Neural crest cell (in vitro differentiated cells): ENCODE results near the gene WNK2. TPM values are rescaled to one million over a fixed set of nuclear protein-coding genes. Genes with fewer than 3 reads are reported as not detected.

Source experiments
- DNase-seq: peaks from one replicate; pipeline ENCODE4 v3.0.0; 2021; ENCODE audit warnings: low read depth, mixed read lengths, low spot score
- H3K27ac Mint-ChIP-seq: one replicate; pipeline ENCODE4 v1.8.0; 2021; ENCODE audit warnings: mild to moderate bottlenecking, mixed read lengths; ENCODE audit not compliant: unreplicated experiment
- H3K27me3 Mint-ChIP-seq: 2 replicates; pipeline ENCODE4 v1.8.0; 2021; ENCODE audit warnings: low read depth, mild to moderate bottlenecking, mixed read lengths
- H3K36me3 Mint-ChIP-seq: 2 replicates; pipeline ENCODE4 v1.8.0; 2021; ENCODE audit warnings: low read depth, mild to moderate bottlenecking, mixed read lengths
- H3K4me1 Mint-ChIP-seq: 2 replicates; pipeline ENCODE4 v1.8.0; 2021; ENCODE audit warnings: mixed read lengths
- H3K4me3 Mint-ChIP-seq: one replicate; pipeline ENCODE4 v1.8.0; 2021; ENCODE audit warnings: mild to moderate bottlenecking, mixed read lengths
- H3K9me3 Mint-ChIP-seq: 2 replicates; pipeline ENCODE4 v1.8.0; 2021; ENCODE audit warnings: mixed read lengths
- total RNA-seq: library from RNA; stranded (reverse); gene quantifications from 2 replicates; pipeline ENCODE4 v1.2.1, GENCODE V29; 2021
- TF ChIP-seq, protein P1 (sequence below): fragments of 200-600 bp; sonication (generic); conservative IDR thresholded peaks from 2 replicates; pipeline ENCODE4 v1.5.0; 2021; ENCODE audit warnings: antibody characterized with exemption, mild to moderate bottlenecking

The WNK2 gene
- total RNA-seq, 1 donor from 2014 or later: 27.8 TPM

- TF ChIP-seq, protein P1, sequence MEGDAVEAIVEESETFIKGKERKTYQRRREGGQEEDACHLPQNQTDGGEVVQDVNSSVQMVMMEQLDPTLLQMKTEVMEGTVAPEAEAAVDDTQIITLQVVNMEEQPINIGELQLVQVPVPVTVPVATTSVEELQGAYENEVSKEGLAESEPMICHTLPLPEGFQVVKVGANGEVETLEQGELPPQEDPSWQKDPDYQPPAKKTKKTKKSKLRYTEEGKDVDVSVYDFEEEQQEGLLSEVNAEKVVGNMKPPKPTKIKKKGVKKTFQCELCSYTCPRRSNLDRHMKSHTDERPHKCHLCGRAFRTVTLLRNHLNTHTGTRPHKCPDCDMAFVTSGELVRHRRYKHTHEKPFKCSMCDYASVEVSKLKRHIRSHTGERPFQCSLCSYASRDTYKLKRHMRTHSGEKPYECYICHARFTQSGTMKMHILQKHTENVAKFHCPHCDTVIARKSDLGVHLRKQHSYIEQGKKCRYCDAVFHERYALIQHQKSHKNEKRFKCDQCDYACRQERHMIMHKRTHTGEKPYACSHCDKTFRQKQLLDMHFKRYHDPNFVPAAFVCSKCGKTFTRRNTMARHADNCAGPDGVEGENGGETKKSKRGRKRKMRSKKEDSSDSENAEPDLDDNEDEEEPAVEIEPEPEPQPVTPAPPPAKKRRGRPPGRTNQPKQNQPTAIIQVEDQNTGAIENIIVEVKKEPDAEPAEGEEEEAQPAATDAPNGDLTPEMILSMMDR: no peak
- Mint-ChIP-seq H3K9me3 (no peaks in the 10 kb centered on the region), H3K4me1 (no peaks in the 10 kb centered on the region), H3K4me3 (no peak overlapping the region), H3K27ac (no peak overlapping the region), H3K36me3 (no peaks in the 10 kb centered on the region), H3K27me3 (no peaks in the 10 kb centered on the region)
- no peak for DNase-seq
These were observed 140.4 kb downstream of the WNK2 start for GRCh38 chr9:93324191-93324834.

- H3K36me3 Mint-ChIP-seq: no peaks in the 10 kb centered on the region
- no peaks in the 10 kb centered on the region for H3K4me1 Mint-ChIP-seq
- TF ChIP-seq, protein P1: no peak
- no peak overlapping the region for H3K27ac Mint-ChIP-seq
- no peaks in the 10 kb centered on the region for H3K27me3 Mint-ChIP-seq
- no peaks in the 10 kb centered on the region for H3K9me3 Mint-ChIP-seq
- no peak overlapping the region for H3K4me3 Mint-ChIP-seq
- DNase-seq: no peak
These were observed 141.5 kb downstream of the WNK2 start for GRCh38 chr9:93325307-93326035.

DNA sequence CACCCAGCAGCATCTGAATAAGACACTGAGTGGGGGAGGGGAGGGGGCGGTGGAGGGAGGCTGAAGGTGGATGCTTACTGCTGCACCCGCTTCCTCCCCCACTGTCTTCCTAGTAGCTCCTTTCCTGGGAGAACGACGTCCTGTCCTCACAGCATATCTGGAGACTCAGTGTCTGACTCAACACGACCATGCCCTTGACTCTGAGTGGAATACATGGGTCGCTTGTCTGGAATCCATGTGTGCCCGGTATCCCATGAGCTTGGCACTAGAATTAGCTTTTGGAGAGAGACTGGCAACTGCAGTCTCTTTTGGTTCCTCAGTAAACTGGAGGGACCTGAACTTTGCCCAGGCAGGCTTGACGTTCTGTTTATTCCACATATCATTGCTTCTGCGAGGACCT lies 142.1 kb downstream of the WNK2 start:
- Mint-ChIP-seq H3K27ac (no peak overlapping the region), H3K36me3 (peaks cover 1% of the 10 kb centered on the region), H3K4me1 (no peaks in the 10 kb centered on the region), H3K27me3 (no peaks in the 10 kb centered on the region), H3K9me3 (peaks cover 1% of the 10 kb centered on the region), H3K4me3 (no peak overlapping the region)
- DNase-seq: no peak
- TF ChIP-seq, protein P1: no peak

DNA sequence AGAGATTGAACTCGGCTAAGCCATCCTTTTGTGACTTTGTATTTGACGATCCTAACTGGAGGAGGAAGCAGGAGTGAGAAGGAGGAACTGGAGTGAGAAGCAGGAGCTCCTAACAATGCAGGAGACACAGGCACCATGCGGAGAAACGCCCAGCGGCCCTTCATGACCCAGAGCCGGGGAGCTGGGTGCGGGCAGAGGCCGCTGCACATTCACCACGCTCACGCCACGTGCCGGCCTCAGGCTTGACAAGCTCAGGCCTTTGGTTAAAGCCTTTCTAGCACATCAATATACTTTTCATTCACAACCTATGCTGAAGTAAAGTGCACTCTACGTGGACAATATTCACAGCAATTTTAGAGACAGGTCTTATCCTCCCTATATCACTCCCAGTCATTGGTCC lies 142.7 kb downstream of the WNK2 start:
- H3K27me3 Mint-ChIP-seq: no peaks in the 10 kb centered on the region
- no peak for DNase-seq
- H3K27ac Mint-ChIP-seq: no peak overlapping the region
- H3K36me3 Mint-ChIP-seq: peaks cover 6% of the 10 kb centered on the region
- TF ChIP-seq, protein P1: no peak
- no peaks in the 10 kb centered on the region for H3K4me1 Mint-ChIP-seq
- peaks cover 2% of the 10 kb centered on the region for H3K9me3 Mint-ChIP-seq
- H3K4me3 Mint-ChIP-seq: no peak overlapping the region

- Mint-ChIP-seq H3K36me3 (peaks cover 6% of the 10 kb centered on the region), H3K27me3 (no peaks in the 10 kb centered on the region), H3K4me3 (no peak overlapping the region), H3K9me3 (peaks cover 5% of the 10 kb centered on the region), H3K27ac (no peak overlapping the region), H3K4me1 (no peaks in the 10 kb centered on the region)
- no peak for DNase-seq
- TF ChIP-seq, protein P1: no peak
These were observed 145.8 kb downstream of the WNK2 start for GRCh38 chr9:93329629-93330280.
